SJSA1 (cell line): ENCODE measurements around the gene EFNA5. TPM values are rescaled to one million over a fixed set of nuclear protein-coding genes. Genes with fewer than 3 reads are reported as not detected.
A peak's percentile ranks its signal among the peaks of the same experiment; 100 is the strongest.

Experiments
- DNase-seq, 2 experiments: peaks; one replicate each; pipeline ENCODE4 v3.0.0-alpha.2; 2015 to 2020; ENCODE audit warnings: low spot score in 2 of 2, low read depth in 1 of 2
- H3K27ac ChIP-seq: fragments of 250-450 bp; sonication (Bioruptor Pico); 2 replicates; pipeline ENCODE4 v1.5.1; 2020; ENCODE audit warnings: mild to moderate bottlenecking, moderate library complexity
- H3K27me3 ChIP-seq: fragments of 250-450 bp; sonication (Bioruptor Pico); replicated peaks from 2 replicates; pipeline ENCODE4 v1.5.1; 2020; ENCODE audit warnings: mild to moderate bottlenecking, moderate library complexity
- H3K36me3 ChIP-seq: fragments of 250-450 bp; sonication (Bioruptor Pico); 2 replicates; pipeline ENCODE4 v1.5.1; 2020; ENCODE audit warnings: mild to moderate bottlenecking
- H3K4me1 ChIP-seq: fragments of 250-450 bp; sonication (Bioruptor Pico); replicated peaks from 2 replicates; pipeline ENCODE4 v1.6.1; 2021; ENCODE audit warnings: mild to moderate bottlenecking
- H3K4me3 ChIP-seq: fragments of 250-450 bp; sonication (Bioruptor Pico); 2 replicates; pipeline ENCODE4 v1.5.1; 2020; ENCODE audit warnings: mild to moderate bottlenecking
- H3K9me3 ChIP-seq: fragments of 250-450 bp; sonication (Bioruptor Pico); replicated peaks from 2 replicates; pipeline ENCODE4 v1.5.1; 2020; ENCODE audit warnings: mild to moderate bottlenecking
- total RNA-seq: library from RNA; depleted of rRNA; stranded (reverse); fragments of >200 nt; shearing (Covaris generic); gene quantifications from 2 replicates; pipeline ENCODE4 v1.2.3, GENCODE V29; 2014

Gene EFNA5
- total RNA-seq, 1 experiment from 2014 or later = 0.87 TPM

DNA sequence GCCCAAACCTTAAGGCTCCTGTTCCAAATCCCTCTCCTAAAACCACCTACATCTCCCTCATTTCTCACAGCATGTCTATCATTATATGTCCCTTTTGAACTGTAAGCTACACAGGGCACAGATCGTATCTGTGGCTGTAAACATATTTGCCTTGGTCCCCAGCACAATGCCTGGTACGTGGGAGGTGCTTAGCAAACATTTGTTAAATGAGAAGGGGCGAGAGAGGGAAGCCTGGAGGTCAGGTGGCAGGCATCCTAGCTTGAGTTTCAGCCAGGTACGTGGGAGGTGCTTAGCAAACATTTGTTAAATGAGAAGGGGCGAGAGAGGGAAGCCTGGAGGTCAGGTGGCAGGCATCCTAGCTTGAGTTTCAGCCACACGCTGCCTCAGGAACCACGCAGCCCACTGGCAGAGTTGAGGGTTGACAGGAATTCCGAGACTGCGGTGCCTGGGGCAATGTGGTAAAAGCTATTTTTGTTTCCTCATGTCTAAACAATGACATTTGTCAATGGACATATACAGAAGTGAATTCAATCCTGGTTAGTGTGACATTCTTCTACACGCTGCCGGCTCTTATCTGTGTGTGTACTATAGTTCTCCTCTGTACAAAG lies 113.6 kb downstream of the EFNA5 start:
- Histone ChIP-seq H3K9me3 (no peaks in the 10 kb centered on the region), H3K27ac (peak overlapping the region; percentile 55), H3K4me1 (peaks cover 62% of the 10 kb centered on the region), H3K4me3 (no peak overlapping the region), H3K27me3 (no peaks in the 10 kb centered on the region), H3K36me3 (no peaks in the 10 kb centered on the region)
- DNase-seq = peak; percentile 92 to 96

DNA sequence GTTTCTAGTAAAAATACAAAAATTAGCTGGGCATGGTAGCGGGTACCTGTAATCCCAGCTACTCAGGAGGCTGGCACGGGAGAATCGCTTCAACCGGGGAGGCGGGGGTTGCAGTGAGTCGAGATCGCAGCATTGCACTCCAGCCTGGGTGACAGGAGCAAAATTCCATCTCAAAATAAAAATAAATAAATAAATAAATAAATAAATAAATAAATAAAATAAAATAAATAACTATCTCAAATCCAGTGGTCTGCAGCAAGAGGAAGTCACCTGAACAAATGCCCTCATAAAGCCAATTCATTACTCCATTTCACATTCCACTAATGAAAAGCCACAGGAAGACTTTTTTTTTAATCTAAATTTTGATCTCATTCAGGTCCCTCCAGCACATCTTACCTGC lies 114.2 kb downstream of the EFNA5 start:
- Histone ChIP-seq H3K27me3 (no peaks in the 10 kb centered on the region), H3K36me3 (no peaks in the 10 kb centered on the region), H3K27ac (peak overlapping the region; percentile 55), H3K4me3 (no peak overlapping the region), H3K9me3 (no peaks in the 10 kb centered on the region), H3K4me1 (peaks cover 62% of the 10 kb centered on the region)
- no peak for DNase-seq

DNA sequence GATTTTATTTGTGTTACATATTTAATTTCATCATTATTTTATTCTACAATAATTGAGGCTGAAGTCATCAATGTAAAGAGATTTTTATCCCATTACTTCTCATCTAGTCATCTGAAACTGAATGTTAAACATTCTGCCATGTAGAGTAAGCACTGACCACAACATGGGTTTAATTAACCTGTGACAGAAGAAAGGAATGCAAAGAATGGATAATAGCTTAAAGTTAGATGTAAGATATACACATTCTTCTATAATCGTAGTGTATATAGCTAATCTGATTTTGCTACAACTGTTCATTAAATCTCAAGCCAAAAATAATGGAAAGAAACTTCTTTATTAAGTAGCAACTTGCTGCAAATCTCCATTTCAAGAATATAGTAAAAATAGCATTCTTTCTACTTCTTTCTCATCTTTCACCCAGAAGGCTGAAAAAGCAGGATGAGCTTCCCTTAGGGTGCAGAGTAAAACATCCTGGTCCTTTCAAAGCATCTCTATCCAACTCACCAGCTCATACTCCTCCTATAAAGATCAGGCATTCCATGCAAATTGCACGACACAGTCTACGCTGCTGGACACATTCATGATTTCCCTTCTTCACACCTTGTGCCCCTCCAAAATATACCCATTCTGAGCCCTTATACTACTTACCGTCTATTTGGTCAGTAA lies 115.2 kb downstream of the EFNA5 start:
- peak overlapping the region; percentile 46 for H3K27ac ChIP-seq
- peaks cover 62% of the 10 kb centered on the region for H3K4me1 ChIP-seq
- H3K36me3 ChIP-seq = no peaks in the 10 kb centered on the region
- H3K9me3 ChIP-seq = no peaks in the 10 kb centered on the region
- H3K27me3 ChIP-seq = no peaks in the 10 kb centered on the region
- no peak overlapping the region for H3K4me3 ChIP-seq
- peak in 1 of 2 experiments; percentile 71 for DNase-seq

DNA sequence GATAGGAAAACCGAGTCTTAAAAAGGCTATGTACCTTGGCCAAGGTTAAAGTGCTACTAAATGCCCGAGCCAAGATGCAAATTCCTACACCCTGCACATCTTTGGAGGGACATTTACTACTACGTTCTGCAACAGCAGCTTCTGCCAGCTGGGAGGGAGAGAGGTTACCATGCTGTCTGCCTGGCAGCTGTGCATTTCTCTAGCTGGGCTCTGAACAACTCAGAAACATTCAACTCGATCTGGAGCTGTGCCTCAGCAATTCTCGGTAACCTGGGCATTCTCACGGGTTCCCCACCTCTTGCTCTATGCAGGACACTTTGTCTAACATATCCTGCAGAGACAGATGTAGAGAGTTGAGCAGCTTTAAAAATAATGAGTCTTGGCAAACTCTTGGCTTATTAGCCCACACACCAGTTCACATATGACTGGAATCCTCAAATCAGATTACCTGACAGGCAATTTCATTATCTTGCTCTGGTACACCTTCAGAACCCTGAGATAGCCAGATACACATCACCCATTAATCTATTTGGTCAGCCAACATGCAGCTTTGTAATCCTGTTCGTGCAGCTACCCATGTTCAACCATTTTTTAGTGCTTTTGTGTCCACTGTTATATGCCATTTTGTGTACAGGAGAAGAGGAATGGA lies 115.8 kb downstream of the EFNA5 start:
- Histone ChIP-seq H3K36me3 (no peaks in the 10 kb centered on the region), H3K27me3 (no peaks in the 10 kb centered on the region), H3K9me3 (no peaks in the 10 kb centered on the region), H3K4me3 (no peak overlapping the region), H3K4me1 (peaks cover 62% of the 10 kb centered on the region), H3K27ac (peak overlapping the region; percentile 46)
- DNase-seq = no peak

DNA sequence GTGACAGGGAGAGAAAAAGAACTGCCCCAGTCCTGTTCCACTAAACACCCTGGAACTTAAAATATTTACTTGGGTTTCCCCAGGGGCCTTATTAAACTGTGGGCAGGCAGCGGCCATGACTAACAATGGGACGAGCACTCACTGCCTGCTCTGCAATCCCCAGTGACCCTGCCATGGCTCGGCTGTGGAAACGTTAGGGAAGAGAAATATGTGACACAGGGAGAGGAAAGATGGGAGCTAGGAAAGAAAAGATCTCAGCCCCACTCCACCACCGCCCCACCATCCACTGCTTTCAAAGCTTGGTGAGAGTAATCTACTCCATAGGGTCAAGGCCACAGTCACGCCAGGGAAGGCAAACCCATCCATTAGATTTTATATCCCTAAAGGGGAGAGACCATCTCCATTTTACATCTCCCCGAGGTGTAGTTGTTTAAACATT lies 117.6 kb downstream of the EFNA5 start:
- no peak overlapping the region for H3K4me3 ChIP-seq
- peak; percentile 74 to 83 for DNase-seq
- H3K36me3 ChIP-seq = no peaks in the 10 kb centered on the region
- peaks cover 48% of the 10 kb centered on the region for H3K4me1 ChIP-seq
- H3K9me3 ChIP-seq = no peaks in the 10 kb centered on the region
- H3K27ac ChIP-seq = peak overlapping the region; percentile 10
- no peaks in the 10 kb centered on the region for H3K27me3 ChIP-seq

DNA sequence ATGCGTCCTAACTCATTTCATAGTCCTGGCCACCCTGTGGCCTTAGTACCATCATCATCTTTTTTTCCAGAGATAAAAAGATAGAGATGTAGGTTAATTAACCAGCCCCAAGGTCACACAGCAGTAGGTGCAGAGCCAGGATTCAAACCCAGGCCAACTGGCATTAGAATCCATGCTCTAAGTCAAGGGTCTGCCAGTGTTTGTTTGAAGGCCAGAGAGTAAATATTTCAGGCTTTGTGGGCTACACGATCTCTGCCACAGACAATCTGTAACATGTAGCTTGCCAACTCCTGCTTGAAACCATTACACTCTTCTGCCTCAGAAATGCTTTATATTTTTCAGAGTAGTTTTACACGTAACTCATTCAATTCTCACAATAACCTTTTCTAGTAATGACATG lies 119.6 kb downstream of the EFNA5 start:
- Histone ChIP-seq H3K27me3 (no peaks in the 10 kb centered on the region), H3K36me3 (no peaks in the 10 kb centered on the region), H3K27ac (no peak overlapping the region), H3K4me1 (peaks cover 31% of the 10 kb centered on the region), H3K4me3 (no peak overlapping the region), H3K9me3 (no peaks in the 10 kb centered on the region)
- no peak for DNase-seq

DNA sequence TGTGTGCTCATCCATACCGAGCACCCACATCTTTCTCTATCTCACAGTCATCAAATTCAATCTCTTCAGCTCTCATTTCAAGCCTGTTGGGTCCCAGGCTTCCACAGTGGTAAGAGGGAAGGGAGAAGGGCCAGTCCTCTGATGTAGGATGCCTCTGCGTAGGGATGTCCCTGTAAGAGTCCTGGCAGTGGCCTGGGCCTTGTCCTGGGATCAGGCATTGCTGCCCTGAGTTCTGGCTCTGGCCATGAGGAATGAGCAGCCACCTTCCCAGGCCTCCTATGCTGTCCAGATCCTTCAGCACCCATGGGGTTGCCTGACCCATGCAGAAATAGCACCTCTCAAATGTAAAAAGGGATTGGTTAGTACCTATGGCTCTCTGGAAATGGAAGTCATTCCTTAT lies 121.2 kb downstream of the EFNA5 start:
- no peaks in the 10 kb centered on the region for H3K27me3 ChIP-seq
- no peak overlapping the region for H3K27ac ChIP-seq
- no peak for DNase-seq
- H3K4me3 ChIP-seq = no peak overlapping the region
- peaks cover 16% of the 10 kb centered on the region for H3K4me1 ChIP-seq
- H3K36me3 ChIP-seq = no peaks in the 10 kb centered on the region
- H3K9me3 ChIP-seq = no peaks in the 10 kb centered on the region

DNA sequence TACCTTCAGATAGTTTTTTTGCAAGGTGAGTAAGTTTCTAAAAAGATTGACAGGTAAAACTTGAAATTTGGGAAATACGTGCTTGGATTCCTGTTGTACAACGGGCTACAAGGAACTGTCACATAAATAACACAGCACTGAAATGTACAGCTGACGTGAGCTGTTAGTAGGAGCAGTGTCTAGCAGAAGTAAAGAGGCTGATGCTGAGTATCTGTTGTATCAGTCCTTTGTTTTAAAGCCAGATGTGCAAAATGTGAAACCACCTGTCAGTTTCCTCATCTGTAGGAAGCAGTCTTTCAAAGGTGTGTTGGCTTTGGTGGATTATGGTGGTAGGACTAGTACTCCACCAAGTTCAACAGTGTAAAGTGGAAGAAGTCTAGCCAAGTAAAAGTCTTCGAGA lies 122.3 kb downstream of the EFNA5 start:
- peaks cover 13% of the 10 kb centered on the region for H3K4me1 ChIP-seq
- DNase-seq = no peak
- H3K36me3 ChIP-seq = no peaks in the 10 kb centered on the region
- no peak overlapping the region for H3K27ac ChIP-seq
- no peaks in the 10 kb centered on the region for H3K9me3 ChIP-seq
- no peak overlapping the region for H3K4me3 ChIP-seq
- H3K27me3 ChIP-seq = no peaks in the 10 kb centered on the region

DNA sequence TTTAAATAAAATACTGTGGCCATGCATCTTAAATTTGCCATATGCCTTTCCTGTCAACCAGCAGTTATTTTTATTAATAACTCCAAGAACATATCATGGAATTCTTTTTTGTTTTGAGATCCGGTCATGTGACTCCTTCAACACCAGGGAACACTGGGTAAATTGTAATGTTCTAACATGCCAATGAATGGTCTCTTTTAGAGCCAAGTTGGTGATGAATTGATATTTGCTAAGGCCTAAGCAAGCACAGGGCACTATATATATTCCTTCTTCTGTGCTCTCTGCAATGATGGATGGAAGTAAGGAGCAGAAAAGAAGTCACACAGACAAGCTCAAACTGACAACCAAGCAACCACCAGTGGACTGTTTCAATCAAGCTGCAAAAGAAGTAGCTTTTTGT lies 124.0 kb downstream of the EFNA5 start:
- peaks cover 13% of the 10 kb centered on the region for H3K4me1 ChIP-seq
- DNase-seq = no peak
- no peak overlapping the region for H3K4me3 ChIP-seq
- H3K36me3 ChIP-seq = no peaks in the 10 kb centered on the region
- no peaks in the 10 kb centered on the region for H3K9me3 ChIP-seq
- H3K27ac ChIP-seq = no peak overlapping the region
- no peaks in the 10 kb centered on the region for H3K27me3 ChIP-seq

DNA sequence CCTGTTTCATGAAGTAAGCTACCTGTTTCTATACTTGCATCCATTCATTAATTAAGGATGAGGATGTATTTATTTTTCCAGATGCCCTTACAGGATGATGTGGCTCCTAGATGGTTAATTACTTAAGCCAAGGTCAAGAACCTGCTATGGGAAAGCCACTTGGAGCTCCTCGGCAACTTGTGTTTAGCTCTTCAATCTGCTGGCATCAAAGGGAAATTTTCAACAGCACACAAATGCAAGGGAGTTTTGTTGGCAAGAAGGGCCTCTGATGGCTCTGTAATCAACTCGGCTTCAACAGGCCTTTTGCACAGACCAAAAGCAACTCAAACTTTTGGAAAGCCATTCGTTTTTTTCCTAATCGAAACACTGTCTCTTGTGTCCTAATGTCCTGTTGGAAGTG lies 125.3 kb downstream of the EFNA5 start:
- Histone ChIP-seq H3K9me3 (no peaks in the 10 kb centered on the region), H3K4me1 (peaks cover 13% of the 10 kb centered on the region), H3K4me3 (no peak overlapping the region), H3K36me3 (no peaks in the 10 kb centered on the region), H3K27ac (no peak overlapping the region), H3K27me3 (no peaks in the 10 kb centered on the region)
- DNase-seq = no peak

DNA sequence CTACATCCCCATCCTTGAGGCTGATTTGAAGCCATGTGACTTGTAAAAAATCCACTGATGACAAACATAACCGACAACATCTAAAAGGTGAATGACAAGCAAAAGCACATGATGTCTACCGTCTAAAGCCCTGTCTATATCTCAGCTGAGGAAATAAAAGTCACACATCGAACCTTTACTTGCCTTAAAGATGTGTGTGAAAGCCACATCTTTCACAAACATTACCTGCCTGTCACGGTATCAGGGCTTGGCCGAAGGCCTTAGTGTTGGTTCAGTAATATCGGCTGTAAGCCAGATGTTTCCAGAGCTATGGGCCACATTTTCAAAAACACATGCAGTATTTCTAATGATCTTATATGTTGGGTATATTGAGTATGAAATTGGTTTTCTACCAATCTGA lies 125.8 kb downstream of the EFNA5 start:
- no peak for DNase-seq
- Histone ChIP-seq H3K27me3 (no peaks in the 10 kb centered on the region), H3K36me3 (no peaks in the 10 kb centered on the region), H3K4me3 (no peak overlapping the region), H3K9me3 (no peaks in the 10 kb centered on the region), H3K27ac (no peak overlapping the region), H3K4me1 (peaks cover 13% of the 10 kb centered on the region)

DNA sequence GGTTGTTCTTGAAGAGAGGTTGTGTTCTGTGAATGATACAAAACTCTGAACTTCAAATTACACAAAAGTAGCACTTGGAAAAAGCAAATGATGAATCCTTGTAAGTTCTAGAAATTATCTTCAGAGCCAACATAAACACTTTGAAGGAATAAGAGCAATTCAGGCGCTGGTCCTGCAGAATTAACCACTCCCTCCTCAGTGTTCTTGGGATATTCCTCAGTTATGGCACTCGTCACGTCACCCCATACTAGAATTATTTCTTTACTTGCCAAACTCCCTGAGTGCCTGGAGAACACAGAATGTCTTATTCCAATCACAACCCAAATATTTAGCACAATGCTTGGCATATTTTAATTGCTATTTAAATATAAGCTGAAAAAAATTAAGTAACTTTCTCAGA lies 126.3 kb downstream of the EFNA5 start:
- Histone ChIP-seq H3K4me1 (peaks cover 13% of the 10 kb centered on the region), H3K9me3 (no peaks in the 10 kb centered on the region), H3K36me3 (no peaks in the 10 kb centered on the region), H3K27ac (no peak overlapping the region), H3K27me3 (no peaks in the 10 kb centered on the region), H3K4me3 (no peak overlapping the region)
- DNase-seq = no peak

DNA sequence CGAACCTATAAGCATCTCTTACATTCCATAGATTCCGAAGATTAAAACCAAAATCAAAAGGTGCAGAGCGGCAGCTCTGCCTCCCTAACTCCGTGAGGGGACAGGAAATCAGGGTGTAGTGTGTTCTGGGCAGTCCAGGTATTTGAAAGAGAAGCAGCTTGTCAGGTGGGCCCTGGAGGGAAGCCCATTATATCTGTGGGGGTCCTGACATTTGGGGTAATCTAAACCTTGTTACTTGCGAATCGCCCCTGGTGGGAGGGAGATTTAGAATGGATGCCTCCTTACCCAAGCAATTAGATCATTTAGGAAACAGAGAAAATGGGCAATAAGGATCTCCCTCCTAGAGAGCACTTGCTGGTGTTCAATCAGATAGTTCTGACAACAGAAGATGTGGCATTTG lies 126.9 kb downstream of the EFNA5 start:
- H3K36me3 ChIP-seq = no peaks in the 10 kb centered on the region
- H3K27ac ChIP-seq = no peak overlapping the region
- no peaks in the 10 kb centered on the region for H3K27me3 ChIP-seq
- H3K4me3 ChIP-seq = no peak overlapping the region
- H3K9me3 ChIP-seq = no peaks in the 10 kb centered on the region
- DNase-seq = no peak
- H3K4me1 ChIP-seq = peaks cover 13% of the 10 kb centered on the region

DNA sequence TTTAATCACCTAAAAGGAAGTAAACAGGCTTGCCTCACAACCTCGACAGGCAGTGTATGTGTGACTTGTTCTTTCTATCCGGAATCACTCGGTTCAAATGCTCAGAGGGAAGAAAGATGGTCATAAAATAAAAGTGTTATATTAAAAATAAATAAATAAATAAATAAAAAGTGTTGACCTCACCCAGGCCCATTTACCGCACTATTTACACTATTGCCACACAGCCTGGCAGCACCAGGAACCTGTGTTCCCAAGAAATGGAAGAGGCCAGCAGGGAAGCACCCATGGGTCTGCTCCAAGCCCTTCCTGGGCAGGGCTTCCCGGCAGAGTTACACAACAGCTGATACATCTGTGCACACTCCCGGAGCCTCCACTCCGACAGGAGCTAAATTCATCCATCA lies 127.9 kb downstream of the EFNA5 start:
- Histone ChIP-seq H3K36me3 (no peaks in the 10 kb centered on the region), H3K4me1 (peaks cover 18% of the 10 kb centered on the region), H3K9me3 (no peaks in the 10 kb centered on the region), H3K4me3 (no peak overlapping the region), H3K27me3 (no peaks in the 10 kb centered on the region), H3K27ac (no peak overlapping the region)
- DNase-seq = no peak
